Activated naive CD8-positive, alpha-beta T cell treated with anti-CD3 and anti-CD28 coated beads, Interleukin-2, amount 10 ng/mL, durations not matched to agents 7 days and 5 days (primary cell): ENCODE results near the gene CNDP1. TPM values are rescaled to one million over a fixed set of nuclear protein-coding genes. Genes with fewer than 3 reads are reported as not detected.
A peak's percentile ranks its signal among the peaks of the same experiment; 100 is the strongest.

Source experiments
- ATAC-seq: fragments of 150-1000 bp; cut with Tn5 transposase; one replicate; pipeline ENCODE4 v1.10.0; 2021; ENCODE audit warnings: low read depth, moderate library complexity
- POLR2A ChIA-PET: fragments of 350-600 bp; sonication (Branson Sonifier 250); formaldehyde crosslinking; loops from one replicate; lab custom pipeline; 2021; ENCODE audit warnings: antibody characterized with exemption; lab: Charles Lee
- DNase-seq: peaks from one replicate; pipeline ENCODE4 v3.0.0; 2021
- H3K27ac Mint-ChIP-seq: one replicate; pipeline ENCODE4 v1.8.0; 2022; ENCODE audit warnings: mild to moderate bottlenecking, mixed read lengths
- H3K27me3 Mint-ChIP-seq: one replicate; pipeline ENCODE4 v1.8.0; 2022; ENCODE audit warnings: mild to moderate bottlenecking, moderate library complexity, mixed read lengths
- H3K36me3 Mint-ChIP-seq: one replicate; pipeline ENCODE4 v1.8.0; 2021; ENCODE audit warnings: mild to moderate bottlenecking, mixed read lengths
- H3K4me1 Mint-ChIP-seq: one replicate; pipeline ENCODE4 v1.8.0; 2021; ENCODE audit warnings: mixed read lengths
- H3K4me3 Mint-ChIP-seq: one replicate; pipeline ENCODE4 v1.8.0; 2022; ENCODE audit warnings: mild to moderate bottlenecking, moderate library complexity, mixed read lengths
- H3K9me3 Mint-ChIP-seq: one replicate; pipeline ENCODE4 v1.8.0; 2021; ENCODE audit warnings: mixed read lengths
- total RNA-seq, 2 experiments: library from RNA; stranded (reverse); gene quantifications; one replicate each; pipeline ENCODE4 v1.2.3, GENCODE V29; 2021

CNDP1 gene
- total RNA-seq = not detected

- Mint-ChIP-seq H3K36me3 (no peaks in the 10 kb centered on the region), H3K4me3 (no peak within 1 kb of the TSS), H3K27ac (no peak within 1 kb of the TSS), H3K27me3 (peaks cover 9% of the 10 kb centered on the region), H3K4me1 (no peaks in the 10 kb centered on the region), H3K9me3 (no peaks in the 10 kb centered on the region)
- POLR2A ChIA-PET = interaction anchor here (0.5 kb wide), 1 partner anchor 55 kb away, joined by 3 read pairs; no protein-coding TSS in a partner anchor
- ATAC-seq (no peak), DNase-seq (no peak)
These were observed at the start of gene CNDP1 for GRCh38 chr18:74534150-74534969. Gene CNDP1 (plus strand): TSS chr18:74534500. CDS start chr18:74534668, 168 bp downstream.

- Mint-ChIP-seq H3K4me3 (no peak overlapping the region), H3K27me3 (no peaks in the 10 kb centered on the region), H3K36me3 (no peaks in the 10 kb centered on the region), H3K27ac (no peak overlapping the region), H3K9me3 (no peaks in the 10 kb centered on the region), H3K4me1 (peaks cover 16% of the 10 kb centered on the region)
- POLR2A ChIA-PET = interaction anchor here (0.6 to 2.0 kb wide), 3 partner anchors 12 to 317 kb away, joined by 4 to 5 read pairs (median 4); no protein-coding TSS in a partner anchor
- ATAC-seq (no peak), DNase-seq (no peak)
These were observed 48.0 kb upstream of the CNDP1 start for GRCh38 chr18:74486119-74486849.

- POLR2A ChIA-PET = no interaction called here
- peaks cover 18% of the 10 kb centered on the region for H3K4me1 Mint-ChIP-seq
- no peaks in the 10 kb centered on the region for H3K9me3 Mint-ChIP-seq
- ATAC-seq (no peak), DNase-seq (no peak)
- no peak overlapping the region for H3K4me3 Mint-ChIP-seq
- peaks cover 2% of the 10 kb centered on the region for H3K27me3 Mint-ChIP-seq
- H3K27ac Mint-ChIP-seq = no peak overlapping the region
- H3K36me3 Mint-ChIP-seq = no peaks in the 10 kb centered on the region
These were observed 45.9 kb upstream of the CNDP1 start for GRCh38 chr18:74488354-74488753.

- DNase-seq (no peak), ATAC-seq (no peak)
- Mint-ChIP-seq H3K4me1 (peaks cover 19% of the 10 kb centered on the region), H3K36me3 (no peaks in the 10 kb centered on the region), H3K4me3 (no peak overlapping the region), H3K27ac (no peak overlapping the region), H3K9me3 (no peaks in the 10 kb centered on the region), H3K27me3 (peaks cover 2% of the 10 kb centered on the region)
- POLR2A ChIA-PET = no interaction called here
These were observed 45.4 kb upstream of the CNDP1 start for GRCh38 chr18:74488864-74489263.

GRCh38 chr18:74489676-74490075 is 44.6 kb upstream of the CNDP1 start:
- no peaks in the 10 kb centered on the region for H3K36me3 Mint-ChIP-seq
- peaks cover 15% of the 10 kb centered on the region for H3K4me1 Mint-ChIP-seq
- no peaks in the 10 kb centered on the region for H3K9me3 Mint-ChIP-seq
- DNase-seq = no peak
- H3K27me3 Mint-ChIP-seq = peaks cover 2% of the 10 kb centered on the region
- no peak for ATAC-seq
- no peak overlapping the region for H3K27ac Mint-ChIP-seq
- POLR2A ChIA-PET = no interaction called here
- H3K4me3 Mint-ChIP-seq = no peak overlapping the region

- H3K27ac Mint-ChIP-seq = no peak overlapping the region
- H3K27me3 Mint-ChIP-seq = peaks cover 2% of the 10 kb centered on the region
- POLR2A ChIA-PET = no interaction called here
- ATAC-seq = no peak
- H3K9me3 Mint-ChIP-seq = no peaks in the 10 kb centered on the region
- H3K36me3 Mint-ChIP-seq = peaks cover 2% of the 10 kb centered on the region
- peaks cover 13% of the 10 kb centered on the region for H3K4me1 Mint-ChIP-seq
- no peak for DNase-seq
- no peak overlapping the region for H3K4me3 Mint-ChIP-seq
These were observed 42.0 kb upstream of the CNDP1 start for GRCh38 chr18:74492259-74492658.

- POLR2A ChIA-PET = interaction anchor here (0.9 to 1.1 kb wide), 3 partner anchors 115 to 202 kb away, joined by 3 to 11 read pairs (median 4); partner anchors contain the start of gene CYB5A
- peak; percentile 37 for ATAC-seq
- H3K4me3 Mint-ChIP-seq = no peak overlapping the region
- H3K36me3 Mint-ChIP-seq = peaks cover 2% of the 10 kb centered on the region
- H3K27me3 Mint-ChIP-seq = peaks cover 2% of the 10 kb centered on the region
- H3K4me1 Mint-ChIP-seq = peaks cover 24% of the 10 kb centered on the region
- DNase-seq = peak; percentile 54
- no peaks in the 10 kb centered on the region for H3K9me3 Mint-ChIP-seq
- H3K27ac Mint-ChIP-seq = no peak overlapping the region
These were observed 40.6 kb upstream of the CNDP1 start for GRCh38 chr18:74493689-74494088.

- no peak overlapping the region for H3K27ac Mint-ChIP-seq
- ATAC-seq (no peak), DNase-seq (no peak)
- peaks cover 2% of the 10 kb centered on the region for H3K27me3 Mint-ChIP-seq
- H3K4me3 Mint-ChIP-seq = no peak overlapping the region
- peaks cover 29% of the 10 kb centered on the region for H3K4me1 Mint-ChIP-seq
- POLR2A ChIA-PET = interaction anchor here (0.7 kb wide), 1 partner anchor 101 kb away, joined by 3 read pairs; no protein-coding TSS in a partner anchor
- no peaks in the 10 kb centered on the region for H3K9me3 Mint-ChIP-seq
- peaks cover 2% of the 10 kb centered on the region for H3K36me3 Mint-ChIP-seq
These were observed 39.8 kb upstream of the CNDP1 start for GRCh38 chr18:74494514-74494913.

GRCh38 chr18:74495581-74496507 is 38.5 kb upstream of the CNDP1 start, which contains the start of gene CNDP2:
Gene CNDP2 (plus strand): TSS chr18:74496363. CDS start chr18:74499974, 3,611 bp downstream.
- Mint-ChIP-seq H3K27ac (peak within 1 kb of the TSS; percentile 95), H3K27me3 (peaks cover 2% of the 10 kb centered on the region), H3K4me1 (peaks cover 35% of the 10 kb centered on the region), H3K36me3 (peaks cover 7% of the 10 kb centered on the region), H3K4me3 (peak within 1 kb of the TSS; percentile 94), H3K9me3 (no peaks in the 10 kb centered on the region)
- peak; percentile 61 for ATAC-seq
- peak; percentile 100 for DNase-seq
- POLR2A ChIA-PET = interaction anchor here (0.6 to 2.1 kb wide), 9 partner anchors 12 to 413 kb away, joined by 3 to 9 read pairs (median 4); partner anchors contain the start of gene ZNF407

GRCh38 chr18:74496508-74497323 is 37.6 kb upstream of the CNDP1 start:
- H3K36me3 Mint-ChIP-seq = peaks cover 7% of the 10 kb centered on the region
- ATAC-seq (peak; percentile 20), DNase-seq (no peak)
- POLR2A ChIA-PET = interaction anchor here (0.6 to 2.1 kb wide), 8 partner anchors 13 to 414 kb away, joined by 3 to 9 read pairs (median 5); partner anchors contain the start of gene ZNF407
- H3K4me3 Mint-ChIP-seq = peak overlapping the region; percentile 94
- H3K4me1 Mint-ChIP-seq = peaks cover 42% of the 10 kb centered on the region
- peaks cover 2% of the 10 kb centered on the region for H3K27me3 Mint-ChIP-seq
- no peaks in the 10 kb centered on the region for H3K9me3 Mint-ChIP-seq
- peak overlapping the region; percentile 95 for H3K27ac Mint-ChIP-seq

- H3K4me1 Mint-ChIP-seq = peaks cover 41% of the 10 kb centered on the region
- DNase-seq = no peak
- peak overlapping the region; percentile 88 for H3K27ac Mint-ChIP-seq
- H3K9me3 Mint-ChIP-seq = no peaks in the 10 kb centered on the region
- peak overlapping the region; percentile 94 for H3K4me3 Mint-ChIP-seq
- H3K36me3 Mint-ChIP-seq = peaks cover 8% of the 10 kb centered on the region
- ATAC-seq = no peak
- no peaks in the 10 kb centered on the region for H3K27me3 Mint-ChIP-seq
- POLR2A ChIA-PET = interaction anchor here (2.1 kb wide), 2 partner anchors 119 to 123 kb away, joined by 4 to 8 read pairs; no protein-coding TSS in a partner anchor
These were observed 37.0 kb upstream of the CNDP1 start for GRCh38 chr18:74497324-74497676.

- POLR2A ChIA-PET = interaction anchor here (0.6 to 2.1 kb wide), 4 partner anchors 12 to 352 kb away, joined by 5 to 8 read pairs (median 5); no protein-coding TSS in a partner anchor
- peak overlapping the region; percentile 94 for H3K4me3 Mint-ChIP-seq
- peak overlapping the region; percentile 88 for H3K27ac Mint-ChIP-seq
- ATAC-seq = no peak
- H3K9me3 Mint-ChIP-seq = no peaks in the 10 kb centered on the region
- H3K27me3 Mint-ChIP-seq = no peaks in the 10 kb centered on the region
- DNase-seq = no peak
- H3K36me3 Mint-ChIP-seq = peaks cover 11% of the 10 kb centered on the region
- H3K4me1 Mint-ChIP-seq = peaks cover 45% of the 10 kb centered on the region
These were observed 36.5 kb upstream of the CNDP1 start for GRCh38 chr18:74497778-74498177.
